IPS-18c (cell line): ENCODE data around the gene MANSC4.
A peak's percentile ranks its signal among the peaks of the same experiment; 100 is the strongest.

Experiments used
- H3K4me3 ChIP-seq: 2 replicates; pipeline ENCODE4 v1.7.0; 2013; ENCODE audit warnings: low read depth, mild to moderate bottlenecking, low read length, moderate library complexity; ENCODE audit not compliant: insufficient read depth
- H3K9me3 ChIP-seq: one replicate; pipeline ENCODE4 v1.6.1; 2013; ENCODE audit warnings: mild to moderate bottlenecking, low read length, moderate library complexity; ENCODE audit not compliant: control insufficient read depth, insufficient read depth

MANSC4 gene

GRCh38 chr12:27779920-27780611, at the start of gene MANSC4, which contains the start of gene KLHL42:
MANSC4 (minus strand) TSS chr12:27780236; CDS start chr12:27771276, 8,960 bp downstream.
KLHL42 (plus strand) TSS chr12:27780233; CDS start chr12:27780331, 98 bp downstream.
- H3K4me3 ChIP-seq: peak within 1 kb of the TSS; percentile 52

GRCh38 chr12:27828196-27828595, 48.2 kb upstream of the MANSC4 start:
- H3K9me3 ChIP-seq: no peaks in the 10 kb centered on the region
- no peak overlapping the region for H3K4me3 ChIP-seq

More at GRCh38 chr12:27779920-27780611, at the start of gene MANSC4, which contains the start of gene KLHL42:
- H3K9me3 ChIP-seq: no peaks in the 10 kb centered on the region

- H3K4me3 ChIP-seq: no peak overlapping the region
- no peaks in the 10 kb centered on the region for H3K9me3 ChIP-seq
Observed at GRCh38 chr12:27826076-27826475, 46.0 kb upstream of the MANSC4 start.

GRCh38 chr12:27824126-27824842, 44.2 kb upstream of the MANSC4 start:
- H3K9me3 ChIP-seq: no peaks in the 10 kb centered on the region
- H3K4me3 ChIP-seq: no peak overlapping the region

- H3K4me3 ChIP-seq: no peak overlapping the region
- H3K9me3 ChIP-seq: no peaks in the 10 kb centered on the region
Observed at GRCh38 chr12:27823038-27823437, 43.0 kb upstream of the MANSC4 start.

- no peaks in the 10 kb centered on the region for H3K9me3 ChIP-seq
- H3K4me3 ChIP-seq: no peak overlapping the region
Observed at GRCh38 chr12:27822076-27822712, 42.2 kb upstream of the MANSC4 start.

- no peak overlapping the region for H3K4me3 ChIP-seq
Observed at GRCh38 chr12:27821259-27821973, 41.4 kb upstream of the MANSC4 start.

GRCh38 chr12:27820564-27820963, 40.5 kb upstream of the MANSC4 start:
- Histone ChIP-seq H3K4me3 (no peak overlapping the region), H3K9me3 (no peaks in the 10 kb centered on the region)

More at GRCh38 chr12:27821259-27821973, 41.4 kb upstream of the MANSC4 start:
- H3K9me3 ChIP-seq: no peaks in the 10 kb centered on the region

- no peak overlapping the region for H3K4me3 ChIP-seq
- H3K9me3 ChIP-seq: no peaks in the 10 kb centered on the region
Observed at GRCh38 chr12:27818401-27818918, 38.4 kb upstream of the MANSC4 start.

- no peak overlapping the region for H3K4me3 ChIP-seq
Observed at GRCh38 chr12:27817766-27818165, 37.7 kb upstream of the MANSC4 start.

GRCh38 chr12:27814851-27815591, 35.0 kb upstream of the MANSC4 start:
- H3K4me3 ChIP-seq: no peak overlapping the region
- no peaks in the 10 kb centered on the region for H3K9me3 ChIP-seq

More at GRCh38 chr12:27817766-27818165, 37.7 kb upstream of the MANSC4 start:
- no peaks in the 10 kb centered on the region for H3K9me3 ChIP-seq

GRCh38 chr12:27814411-27814810, 34.4 kb upstream of the MANSC4 start:
- H3K4me3 ChIP-seq: no peak overlapping the region
- H3K9me3 ChIP-seq: no peaks in the 10 kb centered on the region

- no peak overlapping the region for H3K4me3 ChIP-seq
- H3K9me3 ChIP-seq: no peaks in the 10 kb centered on the region
Observed at GRCh38 chr12:27812502-27812901, 32.5 kb upstream of the MANSC4 start.

GRCh38 chr12:27810756-27811155, 30.7 kb upstream of the MANSC4 start:
- H3K9me3 ChIP-seq: no peaks in the 10 kb centered on the region
- no peak overlapping the region for H3K4me3 ChIP-seq

- H3K4me3 ChIP-seq: no peak overlapping the region
- H3K9me3 ChIP-seq: no peaks in the 10 kb centered on the region
Observed at GRCh38 chr12:27808841-27809240, 28.8 kb upstream of the MANSC4 start.

GRCh38 chr12:27807063-27807703, 27.1 kb upstream of the MANSC4 start:
- Histone ChIP-seq H3K9me3 (no peaks in the 10 kb centered on the region), H3K4me3 (no peak overlapping the region)
